CD4-positive, alpha-beta T cell treated with Interleukin-12 subunit alpha and Interleukin-12 subunit beta, for 1 hour (primary cell): ENCODE measurements around the gene GALNTL6.
A peak's percentile ranks its signal among the peaks of the same experiment; 100 is the strongest.
"Not testable (repeated sequence)": the region's sequence is repeated elsewhere in the genome, so short reads cannot be mapped to it uniquely, and the experiment has no call there.

Experiments
- DNase-seq: peaks from one replicate; pipeline ENCODE4 v3.0.0-alpha.2; 2020

Gene GALNTL6

DNA sequence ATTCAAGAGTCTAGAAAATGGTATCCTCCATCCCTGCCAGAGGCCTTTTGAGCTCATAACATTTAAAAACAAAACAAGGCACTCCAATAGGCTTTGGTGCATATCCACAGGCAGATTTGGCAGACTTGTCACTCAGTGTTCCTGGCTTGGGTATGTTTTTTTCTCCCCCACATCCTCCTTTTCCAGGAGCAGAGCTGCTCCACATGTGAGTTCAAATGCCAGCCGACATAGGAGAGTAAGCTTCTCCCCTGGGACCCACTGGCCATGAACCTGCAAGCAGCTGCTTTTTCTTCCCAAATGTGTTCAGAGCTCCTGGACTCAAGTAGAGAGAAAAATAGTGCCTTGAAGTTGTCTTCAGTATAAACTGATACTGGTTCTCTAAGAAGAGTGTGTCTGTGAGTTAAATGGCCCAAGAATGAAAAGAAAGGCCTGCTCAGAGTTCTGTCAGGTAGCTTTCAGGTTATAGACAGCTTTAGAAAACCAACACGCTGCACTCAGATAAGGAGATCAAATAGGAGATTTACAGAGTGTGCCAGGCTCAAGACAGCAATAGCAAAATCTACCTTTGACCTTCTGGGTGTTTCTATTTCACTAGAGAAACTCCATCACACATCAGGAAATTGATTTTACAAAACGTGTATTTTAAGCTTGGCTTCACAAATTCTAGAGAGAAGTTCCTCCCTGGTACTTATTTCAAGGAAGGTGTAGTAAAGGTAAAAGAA, 1192.9 kb downstream of the GALNTL6 start:
- DNase-seq: no peak

- no peak for DNase-seq
Observed at GRCh38 chr4:173008436-173008835, 1195.2 kb downstream of the GALNTL6 start.

GRCh38 chr4:173009129-173009823, 1196.1 kb downstream of the GALNTL6 start:
- DNase-seq: no peak

DNA sequence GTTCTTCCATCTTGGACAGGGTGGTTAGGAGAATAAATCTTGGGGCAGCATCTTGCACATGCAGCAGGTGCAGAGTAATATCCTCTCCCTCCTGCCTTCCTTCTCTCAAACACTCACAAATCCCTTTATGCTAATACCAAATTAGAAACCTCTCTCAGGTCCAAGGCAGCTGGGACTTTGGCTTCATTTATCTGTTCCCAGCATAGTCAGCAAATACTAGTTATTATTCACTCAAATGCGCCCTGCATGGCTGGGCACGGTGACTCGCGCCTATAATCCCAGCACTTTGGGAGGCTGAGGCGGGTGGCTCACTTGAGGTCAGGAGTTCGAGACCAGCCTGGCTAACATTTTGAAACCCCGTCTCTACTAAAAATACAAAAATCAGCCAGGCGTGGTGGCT, 1199.4 kb downstream of the GALNTL6 start:
- no peak for DNase-seq

DNA sequence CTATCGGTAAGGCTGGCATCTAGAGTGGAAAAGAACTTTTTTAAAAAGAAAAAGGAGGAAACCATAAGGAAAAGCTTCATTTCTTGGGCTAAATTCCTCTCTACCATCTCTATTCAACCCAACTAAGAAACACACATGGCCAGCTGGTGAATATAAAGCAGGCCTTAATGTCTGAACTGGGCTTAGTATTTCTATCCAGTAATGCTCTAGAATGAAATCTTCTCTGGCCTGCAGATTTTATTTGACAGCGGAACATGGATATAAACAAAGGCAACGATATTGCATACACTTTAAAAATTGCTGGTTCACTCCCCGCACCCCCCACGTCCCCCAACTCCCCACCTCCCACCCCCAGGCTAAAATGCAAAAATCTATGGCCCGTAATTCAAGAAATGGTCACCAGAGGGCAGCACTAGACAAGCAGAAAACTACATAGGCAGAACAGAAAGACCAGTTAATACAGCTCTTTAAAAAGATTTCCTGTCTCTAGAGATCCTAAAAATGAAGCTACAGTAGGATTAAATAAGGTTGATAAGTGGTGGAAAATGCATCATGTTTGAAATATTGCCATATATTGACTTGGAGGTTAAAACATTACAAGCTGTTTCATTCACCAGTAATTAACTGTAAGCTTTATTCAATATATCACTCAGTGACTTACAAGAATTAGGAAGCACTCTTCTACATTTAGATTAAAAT, 1200.2 kb downstream of the GALNTL6 start:
- DNase-seq: peak; percentile 58

GRCh38 chr4:173014113-173014558, 1200.9 kb downstream of the GALNTL6 start:
- no peak for DNase-seq

- DNase-seq: no peak
Observed at GRCh38 chr4:173014836-173015235, 1201.6 kb downstream of the GALNTL6 start.

DNA sequence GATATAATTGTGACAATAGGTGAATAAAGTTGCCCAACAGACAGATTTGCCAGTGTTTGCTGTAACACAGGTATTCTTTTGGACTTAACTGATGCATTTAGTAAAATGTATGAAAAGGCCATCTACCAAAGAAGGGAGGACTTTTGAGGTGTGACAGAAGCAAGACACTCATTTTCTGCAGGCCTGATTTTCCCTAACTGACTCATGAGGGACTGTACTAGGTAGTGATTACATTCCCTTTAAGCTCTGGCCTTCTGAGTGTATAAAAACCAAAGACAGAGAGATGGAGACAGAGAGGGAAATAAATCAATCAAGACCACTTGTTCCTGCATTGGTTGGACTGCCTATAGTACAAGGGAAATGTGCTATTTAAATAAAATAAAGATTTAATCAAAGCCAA, 1204.6 kb downstream of the GALNTL6 start:
- no peak for DNase-seq

DNA sequence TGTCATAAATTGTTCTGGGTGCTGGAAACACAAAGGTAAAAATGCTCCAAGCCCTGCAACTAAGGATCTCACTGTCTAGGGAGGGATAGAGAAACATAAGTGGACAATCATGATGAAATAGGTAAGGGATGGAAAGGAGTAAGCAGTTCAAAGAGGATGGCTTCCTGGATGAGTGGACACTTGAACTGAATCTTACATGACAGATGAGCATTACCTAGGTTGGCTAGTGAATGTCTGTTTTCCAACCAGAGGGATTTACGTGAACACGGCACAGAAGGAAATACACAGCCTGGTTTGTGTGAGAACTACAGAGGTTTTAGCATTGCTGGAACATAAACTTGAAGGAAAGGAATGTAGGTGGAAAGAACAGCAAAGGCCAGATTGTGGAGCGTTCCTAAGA, 1205.2 kb downstream of the GALNTL6 start:
- DNase-seq: no peak

DNA sequence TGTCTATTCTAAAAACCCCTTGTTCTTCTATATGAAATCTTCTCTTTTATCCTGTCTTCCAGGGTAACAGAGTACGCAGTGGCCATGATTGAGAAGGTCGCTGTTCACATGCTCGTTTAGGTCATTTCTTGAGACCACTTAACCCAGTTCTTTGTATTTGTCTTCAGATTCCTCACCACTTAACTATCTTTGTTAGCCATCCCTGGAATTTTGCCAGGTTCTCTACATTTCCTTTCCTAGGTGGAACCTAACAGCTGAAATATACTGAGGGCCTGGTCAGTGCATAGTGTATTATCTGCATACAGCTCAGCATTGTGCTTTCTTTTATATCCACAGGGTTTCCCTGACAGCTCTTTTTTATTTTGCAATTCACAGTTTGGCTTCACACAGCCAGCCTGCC, 1206.5 kb downstream of the GALNTL6 start:
- no peak for DNase-seq

DNA sequence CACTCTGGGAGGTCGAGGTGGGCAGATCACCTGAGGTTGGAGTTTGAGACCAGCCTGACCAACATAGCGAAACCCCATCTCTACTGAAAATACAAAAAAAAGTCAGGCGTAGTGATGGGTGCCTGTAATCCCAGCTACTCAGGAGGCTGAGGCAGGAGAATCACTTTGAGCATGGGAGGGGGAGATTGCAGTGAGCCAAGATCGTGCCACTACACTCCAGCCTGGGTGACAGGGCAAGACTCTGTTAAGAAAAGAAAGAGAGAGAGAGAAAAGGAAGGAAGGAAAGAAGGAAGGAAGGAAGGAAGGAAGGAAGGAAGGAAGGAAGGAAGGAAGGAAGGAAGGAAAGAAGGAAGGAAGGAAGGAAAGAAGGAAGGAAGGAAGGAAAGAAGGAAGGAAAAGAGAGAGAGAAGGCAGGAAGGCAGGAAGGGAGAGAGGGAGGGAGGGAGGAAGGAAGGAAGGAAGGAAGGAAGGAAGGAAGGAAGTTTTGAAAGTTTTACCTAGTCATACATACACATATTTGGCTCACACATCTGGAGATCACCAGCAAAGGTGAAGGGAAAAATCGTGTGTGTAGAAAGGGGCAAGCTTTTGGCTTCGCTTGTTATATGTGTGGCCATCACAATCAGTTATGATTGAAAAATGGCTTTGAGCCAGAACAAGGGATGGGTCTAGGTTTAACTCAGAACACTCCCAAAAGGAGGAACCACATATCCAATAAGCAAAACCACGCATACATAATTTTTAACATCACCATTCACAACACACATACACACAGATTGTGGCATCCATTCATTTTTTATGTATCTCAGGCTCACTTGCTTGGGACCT, 1208.8 kb downstream of the GALNTL6 start:
- DNase-seq: not testable (repeated sequence)

GRCh38 chr4:173024203-173024602, 1211.0 kb downstream of the GALNTL6 start:
- no peak for DNase-seq

GRCh38 chr4:173025131-173025530, 1211.9 kb downstream of the GALNTL6 start:
- peak; percentile 49 for DNase-seq

- no peak for DNase-seq
Observed at GRCh38 chr4:173037242-173037641, 1224.0 kb downstream of the GALNTL6 start.

DNA sequence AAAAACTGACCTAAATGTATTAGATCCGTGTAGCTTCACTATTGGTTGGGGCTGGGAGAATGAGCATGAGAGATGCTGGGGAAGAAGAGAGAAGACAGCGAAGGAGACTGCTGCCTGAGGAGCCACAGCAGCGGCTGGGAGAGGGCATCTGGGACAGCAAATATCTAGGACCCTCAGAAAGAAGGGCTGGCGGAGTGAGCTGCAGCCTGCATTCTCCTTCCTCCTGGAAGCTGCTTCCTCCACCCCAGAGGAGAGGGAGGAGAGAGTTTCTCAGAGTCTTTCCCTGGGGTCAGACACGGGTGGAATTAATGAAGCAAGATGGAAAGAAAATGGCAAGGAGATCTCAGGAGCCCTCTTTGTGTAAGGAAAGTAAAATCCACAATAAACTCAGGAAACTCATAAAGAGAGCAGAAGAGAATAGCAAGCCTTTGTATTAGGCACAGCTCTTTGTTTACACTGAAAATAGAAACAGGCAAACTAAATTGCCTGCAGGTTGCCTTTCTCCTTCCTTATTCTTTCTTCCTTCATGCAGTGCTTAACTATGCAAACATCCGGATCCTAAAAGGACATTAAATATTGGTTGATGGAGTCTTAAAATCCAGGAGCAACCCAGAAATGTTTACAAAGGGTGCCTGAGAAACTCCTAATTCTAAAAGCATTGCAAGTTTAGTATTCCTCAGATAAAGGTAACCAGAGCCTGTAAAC, 1225.1 kb downstream of the GALNTL6 start:
- DNase-seq: no peak

- DNase-seq: no peak
Observed at GRCh38 chr4:173039617-173040577, 1226.7 kb downstream of the GALNTL6 start.

GRCh38 chr4:173041482-173041881, 1228.3 kb downstream of the GALNTL6 start:
- no peak for DNase-seq

DNA sequence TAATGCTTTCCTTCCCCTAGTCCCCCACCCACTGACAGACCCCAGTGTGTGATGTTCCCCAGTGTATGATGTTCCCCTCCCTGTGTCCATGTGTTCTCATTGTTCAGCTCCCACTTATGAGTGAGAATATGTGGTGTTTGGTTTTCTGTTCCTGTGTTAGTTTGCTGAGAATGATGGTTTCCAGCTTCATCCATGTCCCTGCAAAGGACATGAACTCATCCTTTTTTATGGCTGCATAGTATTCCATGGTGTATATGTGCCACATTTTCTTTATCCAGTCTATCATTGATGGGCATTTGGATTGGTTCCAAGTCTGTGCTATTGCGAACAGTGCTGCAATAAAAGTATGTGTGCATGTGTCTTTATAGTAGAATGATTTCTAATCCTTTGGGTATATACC, 1228.9 kb downstream of the GALNTL6 start:
- not testable (repeated sequence) for DNase-seq

GRCh38 chr4:173044340-173044739, 1231.1 kb downstream of the GALNTL6 start:
- no peak for DNase-seq

GRCh38 chr4:173045571-173045970, 1232.4 kb downstream of the GALNTL6 start:
- no peak for DNase-seq

DNA sequence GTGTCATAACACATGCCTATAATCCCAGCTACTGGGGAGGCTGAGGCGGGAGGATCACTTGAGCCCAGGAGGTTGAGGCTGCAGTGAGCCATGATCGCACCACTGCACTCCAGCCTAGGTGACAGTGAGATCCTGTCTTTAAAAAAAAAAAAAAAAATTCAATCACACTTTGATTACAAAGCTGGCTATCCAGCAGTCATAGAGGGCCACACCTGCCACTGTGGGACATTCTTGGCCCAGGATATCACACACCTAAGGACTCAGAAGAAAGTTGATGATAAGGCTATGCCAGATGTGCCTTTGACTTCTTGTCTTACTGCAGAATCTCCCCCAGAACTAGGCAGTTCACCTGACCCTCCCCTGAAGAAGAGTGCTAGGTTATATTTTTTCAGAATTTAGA, 1232.9 kb downstream of the GALNTL6 start:
- no peak for DNase-seq
